ENCODE data around the gene WFDC9.

Gene WFDC9

DNA sequence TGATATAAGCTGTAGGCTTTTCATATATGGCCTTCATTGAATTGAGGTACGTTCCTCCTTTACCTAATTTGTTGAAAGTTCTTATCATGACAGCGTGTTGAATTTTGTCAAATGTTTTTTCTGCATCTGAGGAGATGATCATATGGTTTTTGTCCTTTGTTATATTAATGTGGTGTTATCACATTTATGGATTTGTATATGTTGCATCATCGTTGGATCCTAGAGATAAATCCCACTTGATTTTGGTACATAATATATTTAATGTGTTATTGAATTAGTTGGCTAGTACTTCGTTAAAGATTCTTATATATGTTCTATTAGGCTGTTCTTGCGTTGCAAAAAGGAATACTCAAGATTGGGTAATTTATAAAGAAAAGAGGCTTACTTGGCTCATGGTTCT lies 8.6 kb upstream of the WFDC9 start:
- no peak overlapping the region for H3K27ac ChIP-seq (ENCODE audit: low read length)
- no CpG with 5 or more reads among the region's 5 CpGs for WGBS (ENCODE audit: insufficient coverage, insufficient read length)
- H3K4me3 ChIP-seq (ENCODE audit: low read length), result no peak overlapping the region
- H3K36me3 ChIP-seq (ENCODE audit: control insufficient read depth, insufficient read depth, low read length), result no peaks in the 10 kb centered on the region
- no peaks in the 10 kb centered on the region for H3K27me3 ChIP-seq (ENCODE audit: control insufficient read depth, insufficient read depth, low read length)
- H3K9me3 ChIP-seq (ENCODE audit: control insufficient read depth, insufficient read depth, low read length), result no peaks in the 10 kb centered on the region
- H3K4me1 ChIP-seq (ENCODE audit: control insufficient read depth, insufficient read depth, low read length), result no peaks in the 10 kb centered on the region
- DNase-seq (ENCODE audit: low read depth, low spot score), result no peak

DNA sequence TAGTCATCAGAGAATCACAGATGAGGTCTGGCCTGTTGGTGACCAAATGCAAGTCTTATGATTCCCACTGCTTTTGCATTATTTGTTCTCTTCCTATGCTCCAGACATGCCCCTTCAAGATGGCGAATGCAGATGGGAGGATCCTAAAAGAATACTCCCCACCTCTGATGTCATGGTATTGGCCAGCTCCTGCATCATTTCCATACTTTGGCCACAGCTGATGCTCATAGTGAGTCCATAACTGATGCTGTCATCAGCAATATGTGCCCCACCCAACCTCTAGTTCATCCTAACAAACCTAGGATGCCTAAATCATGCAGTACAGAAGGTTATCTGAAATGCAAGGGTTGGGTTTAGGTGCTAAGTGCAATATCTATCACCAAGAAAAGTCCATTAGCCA lies 5.4 kb upstream of the WFDC9 start:
- Histone ChIP-seq H3K27me3 (ENCODE audit: control insufficient read depth, insufficient read depth, low read length) (no peaks in the 10 kb centered on the region), H3K27ac (ENCODE audit: low read length) (no peak overlapping the region), H3K9me3 (ENCODE audit: control insufficient read depth, insufficient read depth, low read length) (no peaks in the 10 kb centered on the region), H3K36me3 (ENCODE audit: control insufficient read depth, insufficient read depth, low read length) (no peaks in the 10 kb centered on the region), H3K4me1 (ENCODE audit: control insufficient read depth, insufficient read depth, low read length) (no peaks in the 10 kb centered on the region), H3K4me3 (ENCODE audit: low read length) (no peak overlapping the region)
- DNase-seq (ENCODE audit: low read depth, low spot score), result no peak
- no CpG with 5 or more reads among the region's 1 CpG for WGBS (ENCODE audit: insufficient coverage, insufficient read length)

GRCh38 chr20:45630371-45630770 lies 713 bp downstream of the WFDC9 start:
- no peak overlapping the region for H3K4me3 ChIP-seq (ENCODE audit: low read length)
- no peaks in the 10 kb centered on the region for H3K27me3 ChIP-seq (ENCODE audit: control insufficient read depth, insufficient read depth, low read length)
- no peak for DNase-seq (ENCODE audit: low read depth, low spot score)
- no peaks in the 10 kb centered on the region for H3K9me3 ChIP-seq (ENCODE audit: control insufficient read depth, insufficient read depth, low read length)
- H3K4me1 ChIP-seq (ENCODE audit: control insufficient read depth, insufficient read depth, low read length), result peaks cover 1% of the 10 kb centered on the region
- H3K36me3 ChIP-seq (ENCODE audit: control insufficient read depth, insufficient read depth, low read length), result no peaks in the 10 kb centered on the region
- H3K27ac ChIP-seq (ENCODE audit: low read length), result no peak overlapping the region

DNA sequence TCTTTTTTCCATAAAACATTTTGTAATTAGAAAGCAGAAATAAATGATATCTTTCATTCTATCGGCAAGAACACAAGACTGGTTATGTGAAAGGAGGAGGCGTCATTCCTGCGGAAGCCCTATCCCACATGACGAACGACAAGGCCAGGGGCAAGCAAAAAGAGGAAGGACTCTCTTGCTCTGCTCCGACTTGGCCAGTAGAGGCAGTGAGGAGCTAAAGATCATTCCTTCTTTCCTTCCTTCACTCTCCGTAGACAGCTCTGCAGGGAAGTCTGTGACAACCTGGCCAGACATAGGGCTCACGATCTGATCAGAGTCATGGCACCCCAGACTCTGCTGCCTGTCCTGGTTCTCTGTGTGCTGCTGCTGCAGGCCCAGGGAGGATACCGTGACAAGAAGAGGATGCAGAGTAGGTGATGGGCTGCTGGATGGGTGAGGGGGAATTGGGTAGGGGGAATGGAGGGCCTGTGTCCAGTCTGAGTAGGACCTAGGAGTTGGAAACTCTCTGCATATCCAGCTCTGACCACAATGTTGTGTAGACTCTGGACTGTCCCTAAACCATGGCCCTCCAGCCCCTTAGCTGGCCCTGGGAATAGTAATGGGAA lies 1.5 kb downstream of the WFDC9 start, which contains the start of gene WFDC10A:
Gene WFDC10A (plus strand): TSS at position 244 of the 605 bp plus-strand sequence. CDS start 75 bp downstream, at position 319.
- Histone ChIP-seq H3K27ac (ENCODE audit: low read length) (no peak within 1 kb of the TSS), H3K9me3 (ENCODE audit: control insufficient read depth, insufficient read depth, low read length) (no peaks in the 10 kb centered on the region), H3K4me1 (ENCODE audit: control insufficient read depth, insufficient read depth, low read length) (peaks cover 1% of the 10 kb centered on the region), H3K36me3 (ENCODE audit: control insufficient read depth, insufficient read depth, low read length) (no peaks in the 10 kb centered on the region), H3K4me3 (ENCODE audit: low read length) (no peak within 1 kb of the TSS), H3K27me3 (ENCODE audit: control insufficient read depth, insufficient read depth, low read length) (no peaks in the 10 kb centered on the region)
- peak; percentile 78 for DNase-seq (ENCODE audit: low read depth, low spot score)
- whole genome bisulfite sequencing (ENCODE audit: insufficient coverage, insufficient read length), result no CpG with 5 or more reads among the region's 9 CpGs

GRCh38 chr20:45626540-45626939 lies 4.5 kb downstream of the WFDC9 start:
- Histone ChIP-seq H3K27me3 (ENCODE audit: control insufficient read depth, insufficient read depth, low read length) (no peaks in the 10 kb centered on the region), H3K36me3 (ENCODE audit: control insufficient read depth, insufficient read depth, low read length) (no peaks in the 10 kb centered on the region), H3K9me3 (ENCODE audit: control insufficient read depth, insufficient read depth, low read length) (no peaks in the 10 kb centered on the region), H3K4me3 (ENCODE audit: low read length) (no peak overlapping the region), H3K27ac (ENCODE audit: low read length) (no peak overlapping the region), H3K4me1 (ENCODE audit: control insufficient read depth, insufficient read depth, low read length) (peaks cover 1% of the 10 kb centered on the region)
- WGBS (ENCODE audit: insufficient coverage, insufficient read length), result no CpG with 5 or more reads among the region's 2 CpGs
- DNase-seq (ENCODE audit: low read depth, low spot score), result no peak

DNA sequence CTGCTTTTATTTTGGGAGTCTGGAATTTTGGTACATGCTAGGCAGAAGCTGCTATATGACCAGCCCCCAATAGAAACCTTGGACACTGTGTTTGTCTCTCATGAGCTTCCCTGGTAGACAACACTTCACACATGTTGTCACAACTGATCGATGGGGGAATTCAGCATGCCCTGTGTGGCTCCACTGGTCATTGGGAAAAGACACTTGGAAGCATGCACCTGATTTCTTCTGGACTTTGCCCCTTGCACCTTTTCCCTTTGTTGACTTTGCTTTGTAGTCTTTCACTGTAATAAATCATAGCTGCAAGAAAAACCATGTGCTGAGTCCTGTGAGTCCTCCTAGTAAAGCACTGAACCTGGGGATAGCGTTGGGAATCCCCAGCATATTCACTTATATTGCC lies 9.5 kb downstream of the WFDC9 start:
- Histone ChIP-seq H3K27me3 (ENCODE audit: control insufficient read depth, insufficient read depth, low read length) (no peaks in the 10 kb centered on the region), H3K4me3 (ENCODE audit: low read length) (no peak overlapping the region), H3K36me3 (ENCODE audit: control insufficient read depth, insufficient read depth, low read length) (no peaks in the 10 kb centered on the region), H3K27ac (ENCODE audit: low read length) (no peak overlapping the region), H3K9me3 (ENCODE audit: control insufficient read depth, insufficient read depth, low read length) (no peaks in the 10 kb centered on the region), H3K4me1 (ENCODE audit: control insufficient read depth, insufficient read depth, low read length) (no peaks in the 10 kb centered on the region)
- WGBS (ENCODE audit: insufficient coverage, insufficient read length), result no CpG with 5 or more reads among the region's 2 CpGs
- no peak for DNase-seq (ENCODE audit: low read depth, low spot score)

DNA sequence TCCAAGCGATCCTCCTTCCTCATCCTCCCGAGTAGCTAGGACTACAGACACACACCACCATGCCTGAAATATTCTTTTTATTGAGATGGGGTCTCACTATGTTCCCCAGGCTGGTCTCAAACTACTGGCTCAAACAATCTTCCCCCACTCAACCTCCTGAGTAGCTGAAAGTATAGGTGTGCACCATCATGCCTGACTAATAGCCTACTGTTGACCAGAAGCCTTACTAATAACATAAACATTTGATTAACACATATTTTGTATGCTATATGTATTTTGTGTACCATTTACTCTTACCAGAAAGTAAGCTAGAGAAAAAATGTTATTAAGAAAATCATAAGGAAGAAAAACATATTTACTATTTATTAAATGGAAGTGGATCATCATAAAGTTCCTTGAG lies 13.5 kb downstream of the WFDC9 start:
- no peak for DNase-seq (ENCODE audit: low read depth, low spot score)
- no peak overlapping the region for H3K27ac ChIP-seq (ENCODE audit: low read length)
- no CpG with 5 or more reads among the region's 2 CpGs for WGBS (ENCODE audit: insufficient coverage, insufficient read length)
- no peak overlapping the region for H3K4me3 ChIP-seq (ENCODE audit: low read length)
- no peaks in the 10 kb centered on the region for H3K9me3 ChIP-seq (ENCODE audit: control insufficient read depth, insufficient read depth, low read length)
- no peaks in the 10 kb centered on the region for H3K36me3 ChIP-seq (ENCODE audit: control insufficient read depth, insufficient read depth, low read length)
- H3K4me1 ChIP-seq (ENCODE audit: control insufficient read depth, insufficient read depth, low read length), result no peaks in the 10 kb centered on the region; the same call in 1 of the 2 replicates
- H3K27me3 ChIP-seq (ENCODE audit: control insufficient read depth, insufficient read depth, low read length), result no peaks in the 10 kb centered on the region

- no peaks in the 10 kb centered on the region; the same call in 1 of the 2 replicates for H3K4me1 ChIP-seq (ENCODE audit: control insufficient read depth, insufficient read depth, low read length)
- H3K27ac ChIP-seq (ENCODE audit: low read length), result no peak overlapping the region
- no peaks in the 10 kb centered on the region for H3K27me3 ChIP-seq (ENCODE audit: control insufficient read depth, insufficient read depth, low read length)
- no peaks in the 10 kb centered on the region for H3K9me3 ChIP-seq (ENCODE audit: control insufficient read depth, insufficient read depth, low read length)
- DNase-seq (ENCODE audit: low read depth, low spot score), result no peak
- H3K4me3 ChIP-seq (ENCODE audit: low read length), result no peak overlapping the region
- no peaks in the 10 kb centered on the region for H3K36me3 ChIP-seq (ENCODE audit: control insufficient read depth, insufficient read depth, low read length)
Observed at GRCh38 chr20:45612314-45612713, 18.8 kb downstream of the WFDC9 start.

DNA sequence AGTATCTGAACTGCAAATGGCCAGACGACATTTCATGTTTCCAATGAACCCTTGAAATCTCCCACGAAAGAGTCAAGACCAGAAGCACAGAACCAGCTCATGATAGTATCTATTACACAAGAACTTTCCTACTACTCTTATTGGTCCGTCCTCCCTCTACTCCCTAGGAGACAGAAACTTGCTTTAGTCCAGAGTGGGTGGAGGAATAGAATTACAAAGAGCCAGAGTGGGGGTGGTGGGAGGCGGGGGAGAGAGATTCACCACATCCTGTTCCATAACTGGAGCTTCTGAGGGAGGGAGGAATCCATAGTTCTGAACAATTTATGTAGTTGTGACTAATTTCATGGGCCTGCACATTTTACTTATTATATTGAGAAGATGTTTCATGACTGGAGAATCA lies 20.0 kb downstream of the WFDC9 start:
- Histone ChIP-seq H3K4me3 (ENCODE audit: low read length) (no peak overlapping the region), H3K36me3 (ENCODE audit: control insufficient read depth, insufficient read depth, low read length) (no peaks in the 10 kb centered on the region), H3K4me1 (ENCODE audit: control insufficient read depth, insufficient read depth, low read length) (no peaks in the 10 kb centered on the region; the same call in 1 of the 2 replicates), H3K9me3 (ENCODE audit: control insufficient read depth, insufficient read depth, low read length) (no peaks in the 10 kb centered on the region), H3K27me3 (ENCODE audit: control insufficient read depth, insufficient read depth, low read length) (no peaks in the 10 kb centered on the region), H3K27ac (ENCODE audit: low read length) (no peak overlapping the region)
- WGBS (ENCODE audit: insufficient coverage, insufficient read length), result no CpG with 5 or more reads among the region's 4 CpGs
- no peak for DNase-seq (ENCODE audit: low read depth, low spot score)

- H3K9me3 ChIP-seq (ENCODE audit: control insufficient read depth, insufficient read depth, low read length), result no peaks in the 10 kb centered on the region
- no peaks in the 10 kb centered on the region for H3K27me3 ChIP-seq (ENCODE audit: control insufficient read depth, insufficient read depth, low read length)
- no peaks in the 10 kb centered on the region for H3K4me1 ChIP-seq (ENCODE audit: control insufficient read depth, insufficient read depth, low read length)
- H3K4me3 ChIP-seq (ENCODE audit: low read length), result no peak overlapping the region
- WGBS (ENCODE audit: insufficient coverage, insufficient read length), result no CpG with 5 or more reads among the region's 1 CpG
- H3K36me3 ChIP-seq (ENCODE audit: control insufficient read depth, insufficient read depth, low read length), result no peaks in the 10 kb centered on the region
- no peak overlapping the region for H3K27ac ChIP-seq (ENCODE audit: low read length)
- no peak for DNase-seq (ENCODE audit: low read depth, low spot score)
Observed at GRCh38 chr20:45607810-45608209, 23.3 kb downstream of the WFDC9 start.

DNA sequence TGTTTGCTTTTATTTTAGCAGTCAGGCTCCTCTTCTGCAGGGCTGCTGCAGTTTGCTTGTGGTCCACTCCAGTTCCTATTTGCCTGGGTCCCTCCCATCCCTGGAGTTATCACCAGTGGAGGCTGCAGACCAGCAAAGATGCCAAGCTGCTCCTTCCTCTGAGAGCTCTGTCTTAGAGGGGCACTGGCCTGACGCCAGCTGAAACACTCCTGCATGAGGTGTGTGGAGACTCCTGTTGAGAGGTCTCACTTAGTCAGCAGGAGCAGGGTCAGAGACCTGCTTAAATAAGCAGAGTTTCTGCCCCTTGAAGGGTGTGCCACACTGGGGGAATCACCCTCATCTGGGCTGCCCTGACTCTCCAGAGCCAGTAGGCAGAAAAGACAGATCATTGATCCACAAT lies 35.8 kb downstream of the WFDC9 start:
- Histone ChIP-seq H3K27me3 (ENCODE audit: control insufficient read depth, insufficient read depth, low read length) (no peaks in the 10 kb centered on the region), H3K27ac (ENCODE audit: low read length) (no peak overlapping the region), H3K4me3 (ENCODE audit: low read length) (no peak overlapping the region), H3K4me1 (ENCODE audit: control insufficient read depth, insufficient read depth, low read length) (no peaks in the 10 kb centered on the region), H3K9me3 (ENCODE audit: control insufficient read depth, insufficient read depth, low read length) (no peaks in the 10 kb centered on the region), H3K36me3 (ENCODE audit: control insufficient read depth, insufficient read depth, low read length) (no peaks in the 10 kb centered on the region)
- DNase-seq (ENCODE audit: low read depth, low spot score), result no peak
- no CpG with 5 or more reads among the region's 1 CpG for WGBS (ENCODE audit: insufficient coverage, insufficient read length)
